ENCODE measurements around the gene ADAM8. TPM values are rescaled to one million over a fixed set of nuclear protein-coding genes. Genes with fewer than 3 reads are reported as not detected.
"Not testable (repeated sequence)": the region's sequence is repeated elsewhere in the genome, so short reads cannot be mapped to it uniquely, and the experiment has no call there.

ADAM8 gene
- total RNA-seq, 2 experiments from 2014 or later, result 124 to 176 TPM

DNA sequence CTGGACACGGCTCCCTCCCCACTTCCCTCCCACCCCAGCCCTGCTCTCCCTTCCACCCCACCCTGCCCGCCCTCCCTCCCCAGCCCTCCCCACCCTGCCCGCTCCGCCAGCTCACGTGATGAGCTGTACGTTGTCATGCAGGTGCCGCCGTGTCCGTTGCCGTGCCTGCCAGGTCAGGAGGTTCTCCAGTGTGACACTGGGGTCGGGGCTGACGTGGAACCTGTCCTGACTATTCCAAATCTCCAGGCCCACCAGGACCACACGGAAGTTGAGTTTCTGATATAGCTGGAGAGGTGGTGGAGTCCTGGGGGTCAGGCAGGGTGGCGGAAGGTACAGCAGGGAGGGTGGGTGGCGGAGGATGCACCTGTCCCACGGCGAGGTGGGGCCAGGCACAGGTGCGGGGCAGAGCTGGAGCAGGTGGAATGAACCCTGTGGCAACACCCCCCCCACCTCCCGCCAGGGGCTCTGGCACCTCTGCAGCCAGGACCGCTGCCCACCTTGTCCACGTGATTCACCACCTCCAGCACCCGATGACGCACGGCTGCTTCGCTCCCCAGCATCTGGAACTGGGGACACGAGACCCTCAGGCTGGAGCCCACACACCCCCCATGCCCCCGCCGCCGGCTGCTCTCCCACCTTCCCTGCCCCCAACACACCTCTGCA lies 4.2 kb downstream of the ADAM8 start:
- Mint-ChIP-seq H3K4me1 (peaks cover 3% of the 10 kb centered on the region), H3K27me3 (no peaks in the 10 kb centered on the region), H3K27ac (no peak overlapping the region), H3K36me3 (ENCODE audit: low read depth) (peaks cover 22% of the 10 kb centered on the region), H3K9me3 (ENCODE audit: low read depth) (no peaks in the 10 kb centered on the region), H3K4me3 (no peak overlapping the region)
- intact Hi-C loops (cut with DNase I, micrococcal nuclease), result no loop called here
- POLR2A ChIA-PET, result no interaction called here
- ATAC-seq (no peak), DNase-seq (no peak)
- CTCF ChIA-PET, result no interaction called here

DNA sequence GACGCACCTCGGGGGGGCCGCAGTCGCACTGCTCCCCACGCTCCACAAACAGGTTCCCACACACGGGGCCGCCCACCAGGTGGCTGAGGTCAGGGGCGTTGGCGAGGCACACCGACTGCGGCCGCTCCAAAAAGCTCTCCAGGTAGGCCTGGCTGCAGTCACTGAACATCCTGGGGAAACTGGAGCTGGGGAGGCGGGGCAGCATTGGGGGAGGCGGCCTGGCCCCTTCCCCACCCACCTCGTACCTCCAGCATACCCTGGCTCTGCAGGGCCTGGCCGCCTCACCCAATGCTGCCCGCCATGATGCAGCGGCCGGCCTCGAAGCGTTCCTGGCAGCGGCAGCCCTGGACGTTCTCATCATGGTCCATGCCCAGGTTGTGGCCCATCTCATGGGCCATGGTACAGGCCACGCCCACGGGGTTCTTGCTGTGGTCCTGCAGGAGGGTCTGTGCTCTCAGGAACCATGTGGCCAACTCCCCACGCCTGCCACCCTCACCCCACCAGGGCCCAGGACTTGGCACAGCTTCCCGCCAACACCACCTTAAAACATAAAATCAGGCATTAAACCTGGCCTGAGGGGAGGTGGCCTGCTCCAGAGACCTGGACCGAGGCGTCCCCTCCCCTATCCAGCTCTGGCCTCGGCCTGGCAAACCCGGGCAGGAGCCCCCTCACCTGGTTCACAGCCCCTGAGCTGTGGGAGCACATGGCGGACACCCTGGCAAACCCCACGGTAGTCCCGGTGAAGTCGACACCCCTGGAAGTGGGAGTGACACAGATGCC lies 5.0 kb downstream of the ADAM8 start:
- Mint-ChIP-seq H3K27me3 (no peaks in the 10 kb centered on the region), H3K9me3 (ENCODE audit: low read depth) (no peaks in the 10 kb centered on the region), H3K4me3 (no peak overlapping the region), H3K36me3 (ENCODE audit: low read depth) (peaks cover 22% of the 10 kb centered on the region), H3K4me1 (peaks cover 3% of the 10 kb centered on the region), H3K27ac (no peak overlapping the region)
- ChIA-PET POLR2A (no interaction called here), CTCF (interaction anchor here (0.6 kb wide), 1 partner anchor 36 kb away, joined by 3 read pairs; no protein-coding TSS in a partner anchor)
- DNase-seq (no peak), ATAC-seq (no peak)
- intact Hi-C loops (cut with DNase I, micrococcal nuclease), result no loop called here

DNA sequence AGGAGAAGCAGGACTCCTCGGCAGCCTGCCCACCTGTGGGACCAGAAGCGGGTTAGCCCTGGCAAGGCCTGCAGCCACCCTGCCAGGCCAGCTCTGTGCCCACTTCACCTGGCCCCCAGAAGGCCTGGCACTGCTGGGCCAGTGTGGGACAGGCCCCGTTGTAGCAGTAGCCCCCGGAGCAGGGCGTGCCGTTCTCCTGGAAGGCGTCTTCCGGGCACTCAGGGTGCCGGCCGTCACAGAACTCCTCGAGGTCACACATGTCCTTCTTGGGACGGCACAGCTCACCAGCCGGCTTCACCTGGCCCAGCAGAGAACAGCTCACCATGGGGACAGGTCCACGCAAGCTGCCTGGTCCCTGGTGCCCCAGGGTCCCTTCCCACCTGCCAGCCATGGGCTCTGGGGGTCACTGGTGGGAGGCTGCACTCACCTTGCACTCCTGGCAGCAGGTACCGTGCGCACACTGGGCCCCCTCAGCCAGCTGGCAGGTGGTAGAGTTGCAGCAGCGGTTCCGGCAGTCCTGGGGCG lies 5.8 kb downstream of the ADAM8 start:
- Mint-ChIP-seq H3K27ac (no peak overlapping the region), H3K9me3 (ENCODE audit: low read depth) (no peaks in the 10 kb centered on the region), H3K4me3 (no peak overlapping the region), H3K27me3 (no peaks in the 10 kb centered on the region), H3K36me3 (ENCODE audit: low read depth) (peaks cover 25% of the 10 kb centered on the region), H3K4me1 (peaks cover 7% of the 10 kb centered on the region)
- ATAC-seq, result no peak
- no peak for DNase-seq
- POLR2A ChIA-PET, result no interaction called here
- CTCF ChIA-PET, result no interaction called here
- intact Hi-C loops (cut with DNase I, micrococcal nuclease), result no loop called here

DNA sequence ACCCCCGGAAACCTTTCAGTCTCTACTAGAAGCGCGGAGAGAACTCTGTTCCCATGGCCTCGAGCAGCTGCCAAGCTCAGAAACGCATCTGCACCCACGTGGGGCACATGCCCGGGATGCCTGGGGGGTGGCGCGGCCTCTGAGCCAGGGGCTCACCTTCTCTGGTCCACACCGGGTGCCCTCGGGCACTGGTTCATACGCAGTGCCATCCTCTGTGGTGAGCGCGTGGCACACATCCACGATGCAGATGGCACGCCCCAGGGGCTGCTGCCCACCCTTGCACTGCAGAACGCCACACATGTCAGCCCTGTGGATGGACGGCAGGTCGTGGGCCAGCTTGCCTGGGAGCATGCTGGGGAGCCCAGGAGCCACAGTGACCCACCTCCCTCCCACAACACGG lies 6.5 kb downstream of the ADAM8 start:
- Mint-ChIP-seq H3K4me3 (no peak overlapping the region), H3K27ac (no peak overlapping the region), H3K27me3 (no peaks in the 10 kb centered on the region), H3K36me3 (ENCODE audit: low read depth) (peaks cover 30% of the 10 kb centered on the region), H3K9me3 (ENCODE audit: low read depth) (no peaks in the 10 kb centered on the region), H3K4me1 (peaks cover 13% of the 10 kb centered on the region)
- DNase-seq (no peak), ATAC-seq (no peak)
- ChIA-PET CTCF (no interaction called here), POLR2A (no interaction called here)
- intact Hi-C loops (cut with DNase I, micrococcal nuclease), result no loop called here

DNA sequence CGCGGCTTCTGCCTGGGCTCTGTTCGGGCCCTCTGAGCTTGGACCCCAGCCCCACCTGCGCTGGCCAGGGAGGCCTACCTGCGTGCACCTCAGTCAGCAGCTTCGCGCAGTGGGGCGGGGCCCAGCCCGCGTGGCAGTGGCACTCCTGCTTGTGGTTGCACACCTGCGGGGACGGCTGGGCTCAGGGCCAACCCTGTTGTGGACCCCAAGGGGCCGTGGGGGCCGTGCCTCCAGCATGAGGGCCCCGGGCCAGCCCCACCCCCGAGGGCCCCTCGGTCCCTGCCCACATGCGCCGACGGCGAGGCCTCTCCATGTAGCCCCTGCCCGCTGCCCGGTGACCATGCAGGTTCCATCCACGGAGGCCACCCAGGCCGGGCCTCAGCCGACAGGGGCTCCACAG lies 7.3 kb downstream of the ADAM8 start:
- Mint-ChIP-seq H3K27ac (no peak overlapping the region), H3K4me1 (peaks cover 15% of the 10 kb centered on the region), H3K36me3 (ENCODE audit: low read depth) (peaks cover 26% of the 10 kb centered on the region), H3K9me3 (ENCODE audit: low read depth) (no peaks in the 10 kb centered on the region), H3K27me3 (no peaks in the 10 kb centered on the region), H3K4me3 (no peak overlapping the region)
- DNase-seq (no peak), ATAC-seq (no peak)
- POLR2A ChIA-PET, result no interaction called here
- CTCF ChIA-PET, result no interaction called here
- intact Hi-C loops (cut with DNase I, micrococcal nuclease), result no loop called here

DNA sequence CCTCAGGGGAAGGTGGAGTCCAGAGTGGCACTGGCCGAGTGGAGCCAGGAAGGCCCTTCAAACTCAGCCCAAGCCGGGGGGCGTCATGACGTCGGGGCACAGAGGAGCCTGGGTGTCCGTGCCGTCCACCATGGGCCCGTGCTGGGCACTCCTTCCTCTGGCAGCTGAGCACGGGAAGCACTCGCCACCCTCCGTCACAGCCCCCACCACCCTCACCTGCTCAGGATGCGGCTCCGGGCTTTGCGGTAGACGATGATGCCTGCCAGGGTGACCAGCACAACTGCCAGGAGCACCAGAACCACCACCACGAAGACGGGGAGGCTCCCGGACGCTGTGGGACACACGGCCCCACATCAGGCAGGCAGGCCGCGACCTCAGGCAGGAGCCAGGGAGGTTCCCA lies 8.1 kb downstream of the ADAM8 start:
- Mint-ChIP-seq H3K9me3 (ENCODE audit: low read depth) (no peaks in the 10 kb centered on the region), H3K4me1 (peaks cover 21% of the 10 kb centered on the region), H3K4me3 (no peak overlapping the region), H3K27me3 (no peaks in the 10 kb centered on the region), H3K36me3 (ENCODE audit: low read depth) (peaks cover 32% of the 10 kb centered on the region), H3K27ac (no peak overlapping the region)
- intact Hi-C loops (cut with DNase I, micrococcal nuclease), result no loop called here
- CTCF ChIA-PET, result no interaction called here
- POLR2A ChIA-PET, result no interaction called here
- ATAC-seq (no peak), DNase-seq (no peak)

DNA sequence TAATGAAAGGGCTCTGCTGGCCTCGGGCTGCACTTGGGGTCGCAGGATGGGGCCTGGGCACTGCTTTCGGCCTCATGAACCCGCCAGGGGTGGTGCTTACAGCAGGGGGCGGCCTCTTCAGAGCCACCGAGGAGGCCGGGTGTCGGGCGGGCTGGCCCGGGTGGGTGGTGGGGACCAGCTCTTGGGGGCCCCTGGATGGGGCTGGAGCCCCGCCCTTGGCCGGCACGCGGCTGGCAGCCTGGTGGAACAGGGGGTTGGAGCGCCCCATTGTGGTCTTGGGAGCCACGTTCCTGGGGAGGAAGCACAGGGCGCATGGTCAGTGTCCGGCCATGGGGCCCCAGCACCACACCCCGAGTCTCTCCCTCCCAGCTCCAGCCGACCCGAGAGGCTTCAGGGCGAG lies 8.8 kb downstream of the ADAM8 start:
- Mint-ChIP-seq H3K36me3 (ENCODE audit: low read depth) (peaks cover 36% of the 10 kb centered on the region), H3K4me1 (peaks cover 26% of the 10 kb centered on the region), H3K27me3 (no peaks in the 10 kb centered on the region), H3K4me3 (no peak overlapping the region), H3K27ac (no peak overlapping the region), H3K9me3 (ENCODE audit: low read depth) (no peaks in the 10 kb centered on the region)
- intact Hi-C loops (cut with DNase I, micrococcal nuclease), result no loop called here
- ATAC-seq (no peak), DNase-seq (no peak)
- POLR2A ChIA-PET, result no interaction called here
- CTCF ChIA-PET, result no interaction called here

DNA sequence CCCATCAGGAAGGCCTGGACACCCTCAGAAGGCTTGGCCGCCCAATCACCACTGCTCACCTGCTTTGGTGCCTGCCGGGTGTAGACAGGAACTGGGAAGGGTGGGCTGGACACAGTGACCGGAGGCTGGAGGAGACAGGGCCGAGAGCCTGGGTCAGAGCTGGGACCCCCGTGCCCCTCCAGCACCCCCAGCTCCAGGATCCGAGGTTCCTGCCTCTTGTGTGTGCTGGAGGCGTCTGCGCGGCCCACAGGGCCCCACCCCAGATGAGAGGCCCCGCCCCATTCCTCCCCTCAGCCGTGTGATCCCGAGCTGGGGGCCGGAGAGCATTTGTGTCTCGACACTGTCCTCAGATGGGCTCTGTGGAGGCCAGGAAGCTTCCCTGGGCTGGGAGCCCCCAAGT lies 9.4 kb downstream of the ADAM8 start:
- H3K27me3 Mint-ChIP-seq, result no peaks in the 10 kb centered on the region

DNA sequence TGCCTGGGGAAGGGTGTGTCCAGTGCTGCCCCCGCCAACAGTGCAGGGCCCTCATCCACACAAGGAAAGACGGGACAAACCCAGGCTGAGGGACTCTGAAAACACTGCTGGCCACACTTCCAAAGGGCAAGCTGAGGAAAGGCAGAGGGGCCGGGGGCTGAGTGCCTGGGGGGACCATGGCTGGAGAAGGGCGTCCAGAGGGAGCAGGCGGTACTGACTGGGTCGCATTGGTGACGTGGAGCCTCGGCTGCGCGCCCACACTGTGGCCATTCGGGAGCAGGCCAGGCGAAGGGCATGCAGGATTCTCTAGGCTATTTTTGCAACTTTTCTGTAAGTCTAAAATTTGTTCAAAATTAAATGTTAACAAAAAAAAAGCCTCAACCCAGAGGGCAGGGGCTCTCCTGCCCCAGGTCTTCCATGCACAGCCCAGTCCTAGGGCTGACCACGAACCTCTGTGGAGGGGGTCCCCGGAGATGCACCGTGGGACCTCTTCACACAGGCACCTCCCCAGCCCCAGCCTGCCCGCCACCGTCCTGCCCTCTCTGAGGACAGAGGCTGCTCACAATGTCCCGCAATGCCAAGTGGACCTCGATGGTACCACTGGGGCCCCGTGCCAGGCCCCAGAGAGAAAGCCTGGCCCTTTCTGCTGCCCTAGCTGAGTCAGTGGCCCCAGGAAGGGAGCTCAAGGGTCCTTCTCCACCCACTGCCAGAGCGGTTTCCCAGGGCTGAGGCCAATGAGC lies 10.4 kb downstream of the ADAM8 start:
- POLR2A ChIA-PET, result interaction anchor here (0.6 kb wide), 1 partner anchor 9 kb away, joined by 3 read pairs; no protein-coding TSS in a partner anchor
- CTCF ChIA-PET, result interaction anchor here (1.1 kb wide), 1 partner anchor 497 kb away, joined by 3 read pairs; no protein-coding TSS in a partner anchor
- Mint-ChIP-seq H3K27ac (no peak overlapping the region), H3K9me3 (ENCODE audit: low read depth) (no peaks in the 10 kb centered on the region), H3K27me3 (no peaks in the 10 kb centered on the region), H3K36me3 (ENCODE audit: low read depth) (peaks cover 33% of the 10 kb centered on the region), H3K4me1 (peaks cover 35% of the 10 kb centered on the region), H3K4me3 (no peak overlapping the region)
- intact Hi-C loops (cut with DNase I, micrococcal nuclease), result no loop called here
- DNase-seq, result no peak
- ATAC-seq, result no peak

More for the DNA sequence above, 9.4 kb downstream of the ADAM8 start:
- Mint-ChIP-seq H3K4me3 (no peak overlapping the region), H3K27ac (no peak overlapping the region), H3K36me3 (ENCODE audit: low read depth) (peaks cover 36% of the 10 kb centered on the region), H3K9me3 (ENCODE audit: low read depth) (no peaks in the 10 kb centered on the region), H3K4me1 (peaks cover 31% of the 10 kb centered on the region)
- ChIA-PET POLR2A (no interaction called here), CTCF (interaction anchor here (0.5 kb wide), 1 partner anchor 224 kb away, joined by 3 read pairs; no protein-coding TSS in a partner anchor)
- no peak for ATAC-seq
- DNase-seq, result no peak
- intact Hi-C loops (cut with DNase I, micrococcal nuclease), result no loop called here

DNA sequence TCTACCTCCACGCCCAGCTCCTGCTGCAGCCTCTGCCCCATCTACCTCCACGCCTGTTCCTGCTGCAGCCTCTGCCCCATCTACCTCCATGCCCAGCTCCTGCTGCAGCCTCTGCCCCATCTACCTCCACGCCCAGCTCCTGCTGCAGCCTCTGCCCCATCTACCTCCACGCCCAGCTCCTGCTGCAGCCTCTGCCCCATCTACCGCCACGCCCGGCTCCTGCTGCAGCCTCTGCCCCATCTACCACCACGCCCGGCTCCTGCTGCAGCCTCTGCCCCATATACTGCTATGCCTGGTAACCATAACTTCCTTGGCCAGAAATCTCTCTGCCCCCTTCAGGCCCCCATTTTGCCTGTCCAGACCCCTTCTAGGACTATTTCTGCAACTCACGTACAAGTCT lies 11.6 kb downstream of the ADAM8 start:
- CTCF ChIA-PET, result interaction anchor here (1.5 kb wide), 1 partner anchor 10 kb away, joined by 7 read pairs; no protein-coding TSS in a partner anchor

DNA sequence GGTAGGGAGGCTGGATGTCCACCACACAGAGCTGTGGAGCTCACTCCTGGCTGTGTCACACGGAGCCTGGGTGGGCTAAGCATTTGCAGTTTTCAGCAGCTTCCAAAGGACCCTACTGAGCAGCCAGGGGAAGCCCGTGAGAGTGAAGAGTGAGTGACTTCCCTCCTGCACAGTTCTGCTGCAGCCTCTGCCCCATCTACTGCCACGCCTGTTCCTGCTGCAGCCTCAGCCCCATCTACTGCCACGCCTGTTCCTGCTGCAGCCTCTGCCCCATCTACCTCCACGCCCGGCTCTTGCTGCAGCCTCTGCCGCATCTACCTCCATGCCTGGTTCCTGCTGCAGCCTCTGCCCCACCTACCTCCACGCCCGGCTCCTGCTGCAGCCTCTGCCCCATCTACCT lies 12.2 kb downstream of the ADAM8 start:
- no peak overlapping the region for H3K27ac Mint-ChIP-seq

More for the DNA sequence above, 11.6 kb downstream of the ADAM8 start:
- H3K4me3 Mint-ChIP-seq; intact Hi-C loops (cut with DNase I, micrococcal nuclease); ATAC-seq; POLR2A ChIA-PET; DNase-seq; H3K27me3 Mint-ChIP-seq; H3K27ac Mint-ChIP-seq; H3K9me3 Mint-ChIP-seq (ENCODE audit: low read depth): not testable (repeated sequence)
- Mint-ChIP-seq H3K36me3 (ENCODE audit: low read depth) (peaks cover 27% of the 10 kb centered on the region), H3K4me1 (peaks cover 47% of the 10 kb centered on the region)

More for the DNA sequence above, 12.2 kb downstream of the ADAM8 start:
- peaks cover 53% of the 10 kb centered on the region for H3K4me1 Mint-ChIP-seq
- ChIA-PET CTCF (interaction anchor here (0.6 to 1.5 kb wide), 2 partner anchors 11 to 205 kb away, joined by 4 to 7 read pairs; no protein-coding TSS in a partner anchor), POLR2A (no interaction called here)
- no peaks in the 10 kb centered on the region for H3K27me3 Mint-ChIP-seq
- no peak overlapping the region for H3K4me3 Mint-ChIP-seq
- DNase-seq (peak; percentile 40), ATAC-seq (no peak)
- intact Hi-C loops (cut with DNase I, micrococcal nuclease), result loop anchor here (5.0 kb wide), 3 partner anchors 43 to 957 kb away; partner anchors contain the start of genes LRRC27 (in 1 of the 2), STK32C (in 1 of the 2), TUBGCP2 (in 1 of the 2) and ZNF511 (in 1 of the 2)
- no peaks in the 10 kb centered on the region for H3K9me3 Mint-ChIP-seq (ENCODE audit: low read depth)
- H3K36me3 Mint-ChIP-seq (ENCODE audit: low read depth), result peaks cover 26% of the 10 kb centered on the region
